Mucosa of gallbladder (tissue), 1 donor: Measurements from ENCODE around the gene GALNT9. TPM values are rescaled to one million over a fixed set of nuclear protein-coding genes. Genes with fewer than 3 reads are reported as not detected.

Experiments
- DNase-seq: peaks from one replicate; pipeline ENCODE4 v3.0.0-alpha.2; 2020; ENCODE audit warnings: low spot score
- total RNA-seq: library from RNA; stranded (reverse); gene quantifications from one replicate; pipeline ENCODE4 v1.2.1, GENCODE V29; 2021
- donor health status: DM: no; HTN: no; CAD: no.

Gene GALNT9
- total RNA-seq, 1 donor from 2014 or later = 0.12 TPM

DNA sequence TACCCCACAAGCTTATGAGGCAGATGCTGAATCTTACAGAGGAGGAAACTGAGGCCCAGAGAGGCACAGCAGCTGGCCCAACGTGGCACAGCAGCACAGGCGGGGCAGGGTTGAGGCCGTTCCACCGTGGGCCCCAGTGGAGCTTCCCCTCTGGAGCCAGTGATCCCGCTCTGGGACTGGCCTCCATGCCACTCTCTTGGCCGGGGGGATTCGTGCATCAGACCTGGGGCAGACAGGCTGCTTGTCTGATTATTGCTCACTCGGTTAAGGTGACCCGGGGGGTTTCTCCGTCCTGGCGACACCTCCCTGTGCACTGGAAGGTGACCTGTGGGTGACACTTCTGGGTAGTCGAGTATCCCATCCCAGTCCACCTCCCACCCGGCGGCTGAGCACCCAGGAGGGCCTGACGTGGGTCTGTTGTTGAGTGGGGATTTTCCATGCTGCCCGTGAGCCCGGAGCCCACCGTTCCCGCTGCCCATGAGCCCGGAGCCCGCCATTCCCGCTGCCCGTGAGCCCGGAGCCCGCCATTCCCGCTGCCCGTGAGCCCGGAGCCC, 157.3 kb downstream of the GALNT9 start:
- no peak for DNase-seq

DNA sequence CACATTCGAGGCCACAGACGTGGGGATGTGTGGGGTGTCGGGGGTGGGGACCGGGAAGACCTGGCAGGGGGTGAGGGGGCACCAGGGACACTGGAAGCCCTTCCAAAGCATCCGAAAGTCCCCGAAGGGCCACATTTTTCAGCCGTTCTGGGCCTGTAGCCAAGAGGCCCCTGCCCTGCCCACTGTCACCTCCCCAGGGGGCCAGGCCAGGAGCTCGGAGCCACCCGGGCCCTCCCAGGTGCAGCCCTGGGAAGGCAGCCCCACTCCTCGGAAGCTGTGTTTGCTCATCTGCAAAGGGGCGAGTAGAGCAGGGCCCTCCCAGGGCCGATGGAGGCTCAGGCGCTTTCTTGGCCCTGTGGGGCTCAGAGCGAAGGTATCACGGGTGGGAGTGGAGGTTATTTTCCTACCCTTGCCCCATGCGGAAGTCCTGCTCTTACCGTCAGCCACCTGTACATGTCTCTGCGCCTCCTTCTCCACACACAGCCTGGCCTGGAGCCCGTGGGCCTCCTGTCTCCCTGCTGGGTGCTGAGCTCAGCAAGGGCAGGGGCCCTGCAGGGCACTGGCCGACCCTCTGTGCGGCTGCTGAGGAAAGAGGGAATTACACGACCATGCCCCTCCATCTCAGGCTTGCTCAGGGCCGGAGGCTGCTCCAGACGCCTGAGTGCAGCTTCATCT, 158.0 kb downstream of the GALNT9 start:
- DNase-seq = no peak

DNA sequence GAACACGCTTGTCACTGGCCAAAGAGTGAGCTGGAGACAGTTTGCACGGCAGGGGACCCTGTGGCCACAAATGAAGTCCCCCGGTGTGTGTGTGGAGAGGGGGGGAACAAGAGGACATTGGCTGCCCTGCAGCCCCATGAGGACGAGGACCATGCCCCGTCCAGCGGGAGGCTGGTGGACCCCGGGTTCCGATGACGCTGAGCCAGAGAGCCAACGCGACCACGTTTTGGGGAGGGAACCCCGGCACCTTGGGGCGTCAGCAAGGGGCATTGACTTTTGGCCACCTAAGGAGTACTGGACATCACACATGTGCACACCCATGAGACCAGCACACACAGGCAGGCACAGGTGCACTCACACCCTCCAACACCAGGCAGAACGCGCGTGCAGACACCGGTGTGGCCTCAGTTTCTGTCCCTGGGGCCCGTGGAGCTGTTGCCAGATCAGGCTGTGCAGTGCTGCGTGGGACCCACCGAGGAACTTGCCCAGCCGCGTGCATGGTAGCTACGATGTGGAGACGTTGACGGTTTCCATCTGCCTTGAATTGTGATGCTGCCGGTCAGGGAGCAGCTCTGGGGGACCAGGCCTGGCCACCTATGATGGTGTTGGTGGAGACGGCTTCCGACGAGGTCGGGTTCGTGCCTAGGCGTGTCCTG, 158.6 kb downstream of the GALNT9 start:
- no peak for DNase-seq

DNA sequence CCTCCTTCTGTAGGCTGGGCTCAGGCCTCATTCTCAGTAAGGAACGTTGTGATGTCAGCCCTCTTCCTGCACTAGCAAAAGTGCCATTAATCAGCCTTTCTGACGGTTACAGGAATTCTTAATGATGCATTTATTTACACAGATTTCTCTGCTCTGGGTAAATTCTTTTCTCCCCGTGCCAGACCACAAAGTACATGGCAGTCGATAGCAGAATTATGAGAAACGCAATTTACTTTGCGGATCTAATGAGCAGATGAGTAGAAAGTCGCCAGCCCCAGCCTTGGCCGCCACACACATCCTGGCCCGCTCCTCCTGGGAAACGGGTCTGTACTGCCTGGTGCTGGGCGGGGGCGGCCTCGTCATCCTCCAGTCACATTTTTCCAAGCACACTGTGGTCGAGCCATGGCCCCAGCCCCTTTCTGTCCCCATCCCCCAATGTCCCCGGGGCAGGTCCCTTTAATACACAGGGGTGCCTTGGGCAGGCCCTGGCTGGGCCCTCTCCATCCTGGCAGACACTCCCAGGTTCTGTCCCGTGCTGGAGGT, 159.2 kb downstream of the GALNT9 start:
- no peak for DNase-seq

DNA sequence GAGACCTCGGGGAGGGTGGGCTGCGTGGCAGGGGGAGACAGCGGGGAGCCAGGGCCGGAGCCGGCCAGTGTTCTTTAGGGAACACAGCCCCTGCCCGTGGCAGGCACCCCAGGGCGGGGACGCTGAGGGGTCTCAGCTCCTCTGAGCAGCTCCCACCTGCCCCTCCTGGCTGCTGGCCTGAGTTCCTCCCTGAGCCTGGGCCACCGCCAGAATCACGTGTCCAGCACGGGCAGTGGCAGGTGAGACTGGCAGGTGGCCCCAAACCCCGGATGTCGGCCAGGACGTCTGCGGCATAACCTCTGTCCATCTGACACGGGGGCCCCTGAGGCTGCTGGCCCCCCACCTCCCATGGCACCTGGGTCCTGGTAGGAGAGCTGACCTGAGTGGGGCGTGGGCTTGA, 160.0 kb downstream of the GALNT9 start:
- no peak for DNase-seq

DNA sequence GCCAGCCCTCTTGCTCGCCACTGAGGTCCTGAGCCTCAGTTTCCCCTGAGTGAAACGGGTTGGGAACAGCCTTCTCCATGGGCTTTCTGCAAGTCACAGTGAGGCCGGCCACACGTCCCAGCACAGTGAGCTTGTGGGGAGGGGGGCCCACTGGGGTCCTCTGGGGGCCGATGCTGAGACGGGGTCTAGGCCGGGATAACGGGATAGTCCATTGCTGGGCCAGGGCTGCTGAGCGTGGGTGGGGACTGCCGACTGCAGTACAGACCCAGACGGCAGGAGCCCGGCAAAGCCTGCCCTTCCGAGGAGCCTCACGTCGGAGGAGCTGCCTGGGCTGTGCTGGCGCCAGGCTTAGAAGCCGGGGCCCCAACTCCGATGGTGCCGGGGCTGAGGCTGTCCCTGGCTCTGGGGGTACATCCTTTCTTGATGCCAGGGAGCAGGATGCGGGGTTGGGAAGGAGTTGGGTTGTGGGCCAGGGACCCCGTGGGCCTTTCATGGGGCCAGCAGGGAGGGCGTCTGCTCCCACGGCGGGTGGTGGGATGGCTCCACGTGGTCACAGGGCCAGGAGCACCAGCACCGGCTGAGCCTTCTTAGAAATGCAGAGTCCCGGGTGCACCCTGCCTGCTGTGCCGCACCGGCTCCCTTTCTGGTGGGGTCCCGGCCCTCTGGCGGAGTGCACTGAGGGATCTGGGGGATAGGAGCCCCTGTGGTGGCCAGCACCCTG, 160.9 kb downstream of the GALNT9 start:
- DNase-seq = no peak

DNA sequence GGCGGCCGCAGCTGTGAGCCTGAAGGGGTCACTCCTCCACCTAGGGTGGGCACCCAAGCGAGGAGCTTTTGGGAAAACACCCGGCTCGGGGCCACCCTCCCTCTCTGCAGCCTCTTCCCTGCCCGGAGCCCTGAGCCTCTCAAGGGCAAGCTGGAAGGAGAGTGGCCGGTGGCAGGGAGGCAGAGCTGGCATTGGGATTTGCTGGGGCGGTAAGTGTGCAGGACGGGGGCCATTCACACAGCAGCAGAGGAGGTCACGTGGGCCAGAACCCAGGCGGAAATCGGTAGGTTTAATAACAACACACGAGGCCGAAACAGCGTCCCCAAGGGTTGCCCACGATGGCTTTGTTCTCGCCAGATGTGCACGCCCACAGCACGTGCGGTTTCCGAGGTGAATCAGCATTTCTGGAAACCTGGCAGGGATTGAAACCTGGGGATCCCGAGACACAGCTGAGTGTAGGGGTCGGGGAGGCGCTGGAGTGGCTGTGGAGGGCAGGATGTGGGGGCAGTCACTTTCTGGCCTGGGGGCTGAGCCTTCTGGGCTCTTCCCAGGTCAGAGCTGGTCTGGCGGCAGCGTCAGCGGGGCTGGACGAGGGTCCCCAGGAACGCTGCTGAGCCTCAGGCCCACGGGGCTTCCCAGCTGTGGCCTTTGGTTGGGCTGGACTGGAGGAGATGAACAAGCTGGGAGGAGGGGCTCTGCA, 161.6 kb downstream of the GALNT9 start:
- no peak for DNase-seq

DNA sequence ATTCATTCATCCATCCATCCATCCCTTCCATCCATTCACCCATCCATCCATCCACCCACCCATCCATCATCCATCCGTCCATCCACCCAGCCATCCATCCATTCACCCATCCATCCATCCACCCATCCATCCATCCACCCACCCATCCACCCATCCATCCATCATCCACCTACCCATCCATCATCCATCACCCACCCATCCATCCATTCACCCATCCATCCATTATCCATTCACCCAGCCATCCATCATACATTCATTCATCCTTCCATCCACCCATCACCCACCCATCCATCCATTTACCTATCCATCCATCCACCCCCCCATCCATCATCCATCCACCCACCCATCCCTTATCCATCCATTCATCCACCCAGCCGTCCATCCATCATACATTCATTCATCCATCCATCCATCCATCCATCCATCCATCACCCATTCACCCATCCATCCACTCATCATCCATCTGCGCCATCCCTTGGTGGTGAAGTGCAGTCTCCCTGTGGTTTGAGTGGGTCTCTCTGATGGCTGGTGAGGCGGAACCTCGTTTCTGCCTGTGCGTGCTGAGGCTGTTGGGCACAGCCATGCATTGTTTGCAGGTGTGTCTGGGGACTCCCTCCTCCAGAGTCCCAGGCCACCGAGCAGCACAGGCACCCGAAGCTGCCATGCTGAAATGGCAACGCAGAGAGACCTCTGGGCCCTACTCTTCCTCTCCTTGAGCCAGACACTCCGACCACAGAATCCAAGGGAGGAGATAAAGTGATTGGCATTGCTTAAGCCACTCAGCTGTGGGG, 162.4 kb downstream of the GALNT9 start:
- no peak for DNase-seq

DNA sequence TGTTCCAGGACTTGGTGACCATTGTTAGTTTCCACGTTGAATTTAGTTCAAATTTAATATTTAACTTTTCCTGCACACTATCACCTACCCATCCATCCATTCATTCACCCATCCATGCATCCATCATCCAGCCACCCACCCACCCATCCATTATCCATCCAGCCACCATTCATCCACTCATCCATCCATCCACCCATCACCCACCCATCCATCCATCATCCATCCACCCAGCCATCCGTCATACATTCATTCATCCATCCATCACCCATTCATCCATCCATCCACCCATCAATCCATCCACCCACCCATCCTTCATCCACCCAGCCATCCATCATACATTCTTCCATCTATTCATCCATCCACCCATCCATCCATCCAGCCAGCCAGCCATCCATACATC, 163.3 kb downstream of the GALNT9 start:
- no peak for DNase-seq

DNA sequence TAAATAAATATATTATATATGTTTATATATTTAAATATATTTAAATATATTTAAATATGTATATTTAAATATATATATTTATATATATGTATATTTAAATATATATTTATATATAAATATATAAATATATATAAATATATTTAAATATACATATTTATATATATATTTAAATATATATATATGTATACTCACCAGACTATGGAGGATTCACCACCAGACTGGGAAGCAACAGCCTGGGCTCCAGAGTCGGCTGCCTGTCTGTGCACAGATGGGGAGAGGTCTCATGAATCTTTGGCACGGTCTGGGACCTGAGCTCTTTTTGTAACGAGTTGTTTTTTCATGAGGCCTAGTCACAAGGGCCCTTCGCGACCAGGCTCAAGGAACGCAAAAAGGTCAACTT, 163.8 kb downstream of the GALNT9 start:
- no peak for DNase-seq

DNA sequence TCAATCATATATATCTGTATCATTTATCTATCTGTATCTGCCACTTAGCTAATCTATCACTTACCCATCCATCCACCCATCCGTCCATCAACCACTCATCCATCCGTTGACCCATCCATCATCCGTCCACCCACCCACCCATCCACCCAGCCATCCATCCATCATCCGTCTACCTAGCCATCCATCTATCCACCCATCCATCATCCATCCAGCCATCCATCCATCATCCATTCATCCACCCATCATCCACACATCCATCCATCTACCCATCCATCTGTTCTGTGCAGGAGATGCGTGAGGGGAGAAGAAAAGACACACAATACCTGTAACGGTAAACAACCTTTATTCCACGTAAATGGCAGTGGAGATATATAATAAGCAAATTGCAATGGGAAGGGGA, 165.0 kb downstream of the GALNT9 start:
- DNase-seq = no peak

DNA sequence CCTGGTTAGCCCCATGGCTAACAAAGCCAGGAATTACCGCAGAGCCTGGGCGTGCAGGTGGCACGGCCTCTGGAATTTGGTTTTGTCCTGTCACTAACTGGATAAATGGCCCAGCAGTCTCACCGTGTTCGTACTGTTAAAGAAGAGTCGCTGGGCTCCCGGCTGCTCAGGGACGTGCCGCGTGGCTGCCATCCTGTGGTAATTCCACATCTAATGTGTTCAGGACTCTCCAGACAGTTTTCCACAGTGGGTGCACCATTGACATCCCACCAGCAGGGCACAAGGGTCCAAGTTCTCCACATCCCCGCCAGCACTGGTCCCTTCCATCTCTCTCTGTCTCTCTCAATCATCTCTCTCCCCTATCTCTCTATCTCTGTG, 165.5 kb downstream of the GALNT9 start:
- DNase-seq = no peak

DNA sequence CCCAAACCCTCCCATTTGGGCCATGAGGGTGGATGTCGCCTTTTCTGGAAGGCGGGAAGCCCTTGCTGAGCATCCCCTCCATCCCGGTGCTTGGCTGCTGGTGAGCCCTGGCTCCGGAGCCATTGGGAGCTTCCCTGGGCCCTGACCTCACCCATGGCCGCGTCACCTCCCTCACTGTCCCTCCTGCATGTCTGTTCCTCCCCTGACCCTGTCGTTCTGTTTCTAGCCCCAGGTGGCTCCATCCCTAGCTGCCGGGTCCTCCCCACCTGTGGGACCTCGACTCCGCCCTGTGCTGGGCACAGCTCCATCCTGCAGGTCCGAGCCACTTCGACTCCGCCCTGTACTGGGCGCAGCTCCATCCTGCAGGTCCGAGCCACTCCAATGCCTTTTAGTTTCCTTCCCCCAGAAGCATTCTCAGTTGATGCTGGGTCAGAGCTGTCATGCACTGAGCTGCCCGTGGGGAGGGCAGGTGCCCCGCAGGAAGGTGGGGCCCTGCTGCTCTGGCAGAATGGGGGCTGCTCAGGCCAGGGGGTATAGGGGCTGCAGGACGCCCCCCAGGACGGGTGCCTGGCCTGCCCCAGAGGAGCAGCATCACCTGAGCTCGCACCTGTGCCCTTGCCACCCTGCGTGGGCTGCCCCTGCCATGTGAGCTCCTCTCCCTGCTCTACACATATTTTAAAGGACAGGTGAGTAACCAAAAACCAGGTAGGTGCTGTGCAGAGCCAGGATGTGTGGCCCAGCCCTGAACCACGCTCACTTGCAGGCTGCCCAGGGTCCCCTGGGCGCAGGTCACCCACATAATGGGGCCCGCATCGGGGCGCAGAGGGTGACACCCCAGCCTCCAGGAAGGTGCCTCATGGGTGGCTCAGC, 166.1 kb downstream of the GALNT9 start:
- no peak for DNase-seq

DNA sequence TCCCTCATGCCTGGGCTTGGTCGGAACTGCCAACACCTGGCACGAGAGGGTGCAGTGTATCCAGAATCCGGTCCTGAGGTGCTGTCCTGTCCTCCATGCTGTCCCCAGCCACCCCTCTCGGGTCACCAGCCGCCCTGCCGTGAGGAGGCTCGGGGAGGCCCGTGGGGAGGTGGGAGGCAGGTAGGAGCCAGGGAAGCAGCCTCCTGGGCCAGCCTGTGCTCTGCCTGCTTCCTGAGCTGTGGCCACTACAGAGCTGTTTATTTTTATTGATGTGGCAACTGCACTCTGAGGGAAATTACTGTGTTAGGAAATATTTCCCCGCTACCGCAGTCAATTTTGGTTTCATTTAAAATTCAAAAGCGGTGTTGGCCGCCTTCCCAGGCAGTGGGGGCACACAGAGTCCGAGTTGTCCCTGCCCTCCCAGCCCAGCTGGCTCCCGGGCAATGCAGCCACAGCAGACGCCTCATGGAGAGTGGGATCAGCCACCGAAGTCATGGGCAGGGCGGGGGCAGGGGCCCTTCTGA, 166.8 kb downstream of the GALNT9 start:
- DNase-seq = no peak

DNA sequence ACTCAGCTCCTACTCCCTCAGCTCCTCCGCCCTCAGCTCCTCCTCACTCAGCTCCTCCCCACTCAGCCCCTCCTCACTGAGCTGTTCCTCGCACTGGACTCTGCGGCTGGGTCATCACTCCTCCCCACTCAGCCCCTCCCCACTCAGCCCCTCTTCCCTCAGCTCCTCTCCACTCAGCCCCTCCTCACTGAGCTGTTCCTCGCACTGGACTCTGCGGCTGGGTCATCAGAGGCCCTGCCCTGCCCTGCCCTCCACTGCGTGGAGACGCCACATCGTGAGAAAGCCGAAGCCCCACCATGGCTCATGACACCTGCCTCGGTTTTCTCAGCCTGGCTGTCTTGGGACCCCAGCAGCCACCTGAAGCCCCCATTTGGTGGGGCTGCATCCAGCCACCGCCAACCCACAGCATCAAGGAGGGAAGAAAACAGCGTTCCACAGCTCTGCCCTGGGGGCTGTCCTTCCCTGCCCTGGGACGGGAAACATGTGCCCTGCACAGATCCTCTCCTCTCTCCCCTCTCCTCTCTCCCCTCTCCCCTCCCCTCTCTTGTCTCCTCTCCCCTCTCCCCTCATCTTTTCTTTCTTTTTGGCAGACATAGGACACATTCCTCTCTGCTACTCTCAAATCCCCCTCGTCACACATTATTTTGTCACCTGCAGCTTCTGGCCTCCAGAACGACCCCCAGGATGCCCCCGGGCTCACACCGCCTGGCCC, 167.4 kb downstream of the GALNT9 start:
- DNase-seq = no peak

DNA sequence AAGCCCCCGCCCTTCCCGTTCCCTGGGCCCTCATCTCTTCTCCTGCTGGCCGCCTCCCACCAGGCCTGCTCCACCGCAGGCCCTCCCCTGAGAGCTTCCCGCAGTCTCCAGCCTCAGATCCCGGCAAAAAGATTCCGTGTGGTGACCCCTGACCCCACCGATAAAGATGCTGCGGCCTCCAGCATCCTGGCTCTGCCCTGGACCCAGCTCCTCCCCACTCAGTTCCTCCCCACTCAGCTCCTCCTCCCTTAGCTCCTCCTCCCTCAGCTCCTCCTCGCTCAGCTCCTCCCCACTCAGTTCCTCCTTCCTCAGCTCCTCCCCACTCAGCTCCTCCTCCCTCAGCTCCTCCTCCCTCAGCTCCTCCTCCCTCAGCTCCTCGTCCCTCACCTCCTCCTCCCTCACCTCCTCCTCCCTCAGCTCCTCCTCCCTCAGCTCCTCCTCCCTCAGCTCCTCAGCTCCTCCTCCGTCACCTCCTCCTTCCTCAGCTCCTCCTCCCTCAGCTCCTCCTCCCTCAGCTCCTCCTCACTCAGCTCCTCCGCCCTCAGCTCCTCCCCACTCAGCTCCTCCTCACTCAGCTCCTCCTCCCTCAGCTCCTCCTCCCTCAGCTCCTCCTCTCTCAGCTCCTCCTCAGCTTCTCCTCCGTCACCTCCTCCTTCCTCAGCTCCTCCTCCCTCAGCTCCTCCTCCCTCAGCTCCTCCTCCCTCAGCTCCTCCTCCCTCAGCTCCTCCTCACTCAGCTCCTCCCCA, 168.2 kb downstream of the GALNT9 start:
- DNase-seq = no peak

DNA sequence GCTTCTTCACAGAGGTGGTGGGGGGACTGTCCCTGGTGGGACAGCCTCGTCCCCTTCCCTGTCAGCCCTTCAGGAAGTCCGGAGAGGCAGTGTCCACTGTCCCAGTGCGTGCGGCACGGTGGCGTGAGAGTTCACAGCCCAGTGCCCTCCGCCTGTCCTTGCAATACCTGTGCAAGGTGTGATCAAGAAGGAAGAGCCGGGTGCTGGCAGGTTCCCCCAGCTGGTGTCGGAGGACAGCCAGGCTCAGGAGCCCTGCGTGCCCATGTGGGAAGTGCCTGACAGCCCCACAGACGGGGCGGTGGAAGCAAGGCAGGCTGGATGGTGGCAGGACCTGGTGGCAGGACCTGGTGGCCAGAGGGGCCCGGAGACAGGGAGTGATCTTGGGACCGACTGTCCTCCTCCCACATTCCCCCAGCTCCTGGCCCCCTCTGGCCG, 168.8 kb downstream of the GALNT9 start:
- no peak for DNase-seq

DNA sequence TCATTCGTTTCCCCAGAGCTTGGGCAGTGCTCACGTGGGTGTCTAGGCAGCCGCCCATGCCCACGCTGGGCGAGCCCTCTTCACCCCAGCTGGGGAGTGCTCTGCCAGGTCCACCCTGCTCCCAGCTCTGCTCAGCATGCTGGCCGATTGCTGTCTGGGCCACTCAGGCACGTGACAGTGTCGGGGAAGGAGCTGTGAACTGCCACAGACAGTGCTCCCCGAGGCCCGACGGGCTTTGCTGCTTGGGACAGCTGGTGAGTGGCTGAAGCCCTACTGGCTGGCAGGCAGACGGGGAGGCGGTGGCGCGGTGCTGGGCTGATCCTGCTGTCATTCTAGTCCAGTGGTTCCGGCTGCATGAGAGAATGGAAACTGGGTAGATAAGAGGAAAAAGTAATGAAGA, 169.4 kb downstream of the GALNT9 start:
- no peak for DNase-seq
